Measurements from ENCODE around the gene KBTBD8.
A peak's percentile ranks its signal among the peaks of the same experiment; 100 is the strongest.

The KBTBD8 gene

DNA sequence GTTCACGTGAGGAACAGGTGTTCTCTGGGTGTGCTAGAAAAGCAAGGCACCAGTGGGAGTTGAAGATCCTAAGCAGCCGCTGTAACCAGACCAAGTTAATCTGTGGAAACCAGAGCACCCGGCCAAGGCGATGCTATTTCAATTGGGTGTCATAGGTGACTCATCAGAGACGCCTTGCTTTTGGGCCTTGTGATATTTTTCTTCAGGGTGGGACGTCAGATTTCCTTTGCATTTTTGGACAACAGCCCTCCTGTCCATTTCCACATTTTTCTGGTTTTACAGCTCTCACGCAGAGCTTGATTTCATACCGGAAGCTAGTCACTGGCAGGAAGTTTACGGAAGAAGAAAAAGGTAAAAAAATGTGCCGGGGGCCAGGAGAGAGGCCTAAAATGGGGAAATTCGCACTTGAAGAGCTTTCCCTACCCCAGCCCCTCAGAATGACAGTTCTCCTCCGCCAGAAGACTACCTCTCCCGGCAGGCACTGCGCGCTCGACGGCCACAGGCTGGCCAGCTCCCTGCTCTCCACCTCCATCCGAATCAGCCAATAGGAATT is 471 bp upstream of the KBTBD8 start:
- no peak for DNase-seq (ENCODE audit: low spot score)

DNA sequence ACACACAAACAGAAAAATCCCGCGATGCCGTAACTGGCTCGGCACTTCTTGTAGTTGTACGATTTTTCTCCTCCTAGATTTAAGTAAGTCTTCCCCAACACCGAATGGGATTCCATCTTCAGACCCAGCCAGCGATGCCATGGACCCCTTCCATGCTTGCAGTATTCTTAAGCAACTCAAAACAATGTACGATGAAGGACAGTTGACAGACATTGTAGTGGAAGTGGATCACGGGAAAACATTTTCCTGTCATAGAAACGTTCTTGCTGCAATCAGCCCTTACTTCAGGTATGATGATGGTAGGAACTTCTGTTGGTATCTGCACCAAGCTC is 763 bp downstream of the KBTBD8 start:
- DNase-seq (ENCODE audit: low spot score) = no peak

DNA sequence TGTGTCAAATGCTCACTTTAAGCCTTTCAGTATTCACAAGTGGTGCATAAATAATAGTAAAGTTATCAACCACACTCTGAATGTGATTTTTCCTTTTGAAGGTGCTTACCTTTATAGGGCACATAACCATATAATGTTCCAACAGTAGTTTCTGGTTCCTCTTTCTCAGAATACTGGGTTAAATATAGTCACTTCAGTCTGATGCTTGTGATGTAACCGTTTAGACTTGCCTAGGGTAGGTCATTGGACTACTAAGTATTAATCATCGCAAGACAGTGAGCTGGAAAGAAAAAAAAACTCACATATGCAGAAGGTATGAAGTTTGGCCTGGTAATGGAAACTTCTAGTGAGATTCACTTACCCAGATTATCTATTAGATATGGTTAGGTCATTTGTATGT is 1.9 kb downstream of the KBTBD8 start:
- no peak for DNase-seq (ENCODE audit: low spot score)

DNA sequence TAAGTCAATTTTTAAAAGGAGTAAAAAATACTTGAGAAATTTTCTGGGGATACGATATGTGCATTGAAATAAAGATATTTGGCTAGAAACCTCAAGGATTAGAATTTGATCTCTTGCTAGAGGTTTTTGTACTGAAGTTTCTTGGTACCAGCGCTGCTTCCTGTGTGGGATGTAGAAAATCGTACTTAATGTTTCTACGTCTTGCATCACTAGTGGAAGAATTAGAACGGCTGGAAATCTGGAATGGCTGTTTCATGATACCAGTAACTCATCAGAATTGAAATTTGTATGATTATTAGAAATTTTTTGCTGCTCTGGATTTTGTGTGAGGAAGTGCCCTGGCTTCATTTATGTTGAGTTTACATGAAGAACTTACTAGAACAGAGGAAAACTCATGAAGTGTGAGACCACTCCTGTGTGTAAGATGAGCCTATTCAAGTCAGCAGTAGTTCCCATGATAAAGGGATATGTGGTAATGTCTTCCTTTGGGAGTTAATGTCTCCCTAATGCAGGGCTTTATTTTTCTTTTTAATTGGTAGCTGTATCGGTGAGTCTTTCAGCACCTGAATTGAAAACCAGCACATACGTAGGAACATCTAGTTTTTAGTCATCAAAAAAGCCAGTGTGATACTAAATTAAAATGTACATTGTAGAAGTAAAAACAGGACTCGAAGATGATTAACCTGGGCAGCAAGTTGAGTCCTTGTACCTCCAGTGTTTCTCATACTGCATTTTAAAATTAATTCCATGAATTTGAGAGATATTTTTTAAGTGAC is 3.2 kb downstream of the KBTBD8 start:
- no peak for DNase-seq (ENCODE audit: low spot score)

DNA sequence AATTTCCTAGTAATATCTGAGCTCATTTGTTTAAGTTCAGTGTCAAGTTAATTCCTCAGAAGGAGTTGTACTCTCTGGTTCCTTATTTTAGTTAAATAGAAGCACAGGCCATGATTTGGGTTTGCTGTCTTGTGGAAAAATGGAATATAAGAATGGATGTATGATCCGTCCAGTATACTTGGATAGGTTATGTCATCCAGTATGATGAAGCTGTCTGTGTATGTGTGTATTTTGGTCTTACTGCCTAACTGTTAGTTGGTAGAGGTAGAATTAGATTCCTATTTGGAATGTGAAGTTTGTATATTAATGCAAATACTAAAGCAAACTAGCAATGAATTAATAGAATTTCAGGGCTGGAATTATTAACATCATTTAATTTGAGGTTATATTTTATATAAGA is 7.9 kb downstream of the KBTBD8 start:
- no peak for DNase-seq (ENCODE audit: low spot score)

DNA sequence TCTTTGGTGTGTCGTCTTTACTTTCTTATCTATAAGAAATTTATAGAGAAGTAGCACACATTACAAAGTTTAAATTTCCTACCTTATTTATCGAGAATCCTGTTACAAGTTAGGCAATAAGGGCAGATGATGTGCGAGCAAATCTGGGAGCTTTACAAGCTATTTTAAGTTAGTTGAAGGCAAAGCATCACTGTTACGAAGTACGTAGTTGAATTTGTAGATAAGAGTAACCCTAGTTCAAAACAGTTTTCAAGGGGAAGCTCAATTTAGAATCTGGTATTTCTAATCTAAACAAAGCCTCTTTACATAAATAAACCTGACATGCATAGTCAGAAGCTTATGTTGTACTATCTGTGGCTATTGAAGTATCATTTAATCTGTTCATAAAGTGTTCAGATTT is 8.4 kb downstream of the KBTBD8 start:
- no peak for DNase-seq (ENCODE audit: low spot score)

DNA sequence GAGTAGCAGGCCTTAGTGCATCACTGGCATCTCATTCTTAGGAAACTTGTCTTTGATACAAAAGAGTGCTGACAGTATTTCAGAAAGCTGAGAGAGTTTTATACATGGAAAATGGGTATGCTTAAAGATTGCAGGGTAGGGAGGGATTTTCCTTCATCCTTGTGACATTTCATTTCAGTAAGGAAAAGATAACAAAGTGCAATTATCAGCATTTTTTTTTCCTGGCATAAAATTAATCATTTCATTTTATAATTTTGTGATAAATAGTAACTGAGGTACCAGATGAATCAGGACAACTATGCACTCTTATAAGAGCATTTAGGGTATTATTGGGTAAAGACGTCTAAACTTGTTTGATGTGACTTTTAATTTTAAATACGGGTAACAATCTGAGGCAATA is 10.3 kb downstream of the KBTBD8 start:
- DNase-seq (ENCODE audit: low spot score) = no peak

DNA sequence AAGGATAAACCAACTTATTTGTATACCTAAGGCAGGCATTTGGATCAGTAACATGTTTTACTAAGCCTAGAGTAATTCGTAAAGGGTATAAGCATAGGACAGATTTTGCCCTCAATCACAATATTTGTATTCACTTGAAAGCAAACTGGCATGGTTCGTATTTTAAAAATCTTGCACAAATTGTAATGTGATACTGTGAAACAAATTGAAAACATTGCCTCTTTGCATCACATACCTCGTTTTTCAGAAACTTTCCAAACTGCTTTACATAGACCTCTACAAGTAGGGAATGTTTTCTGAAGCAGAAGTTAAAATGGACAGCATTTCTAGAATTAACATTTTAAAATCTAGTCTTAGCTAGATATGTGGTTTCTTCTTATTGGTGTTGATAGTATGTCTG is 11.6 kb downstream of the KBTBD8 start:
- no peak for DNase-seq (ENCODE audit: low spot score)

DNA sequence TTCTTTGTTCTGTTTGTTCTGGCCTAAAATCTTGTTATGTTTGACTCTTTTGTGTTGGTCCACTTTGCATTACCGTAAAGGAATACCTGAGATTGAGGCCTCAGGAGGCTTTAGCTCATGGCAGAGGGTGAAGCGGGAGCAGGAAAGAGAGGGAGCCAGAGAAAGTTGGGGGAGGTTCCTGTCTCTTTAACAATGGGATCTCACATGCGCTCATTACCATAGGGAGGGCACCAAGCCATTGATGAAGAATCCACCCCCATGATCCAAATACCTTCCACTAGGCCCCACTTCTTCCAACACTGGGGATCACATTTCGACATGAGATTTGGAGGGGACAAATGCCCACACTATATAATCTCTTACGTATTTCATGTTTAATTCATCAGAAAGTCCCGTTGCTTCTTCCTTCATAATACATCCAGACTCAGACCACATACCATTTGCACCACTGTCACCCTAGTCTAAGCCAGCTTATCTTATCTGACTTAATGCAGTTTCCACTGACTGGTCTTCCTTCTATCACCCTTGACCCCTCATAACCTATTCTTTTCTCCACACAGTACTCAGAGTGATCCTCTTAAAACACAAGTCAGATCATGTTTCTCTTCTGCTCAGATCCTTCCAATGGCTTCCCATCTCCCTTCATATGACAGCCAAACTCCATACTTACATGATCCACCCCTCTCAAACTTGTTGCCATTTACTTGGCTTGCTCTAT is 13.5 kb downstream of the KBTBD8 start:
- no peak for DNase-seq (ENCODE audit: low spot score)

DNA sequence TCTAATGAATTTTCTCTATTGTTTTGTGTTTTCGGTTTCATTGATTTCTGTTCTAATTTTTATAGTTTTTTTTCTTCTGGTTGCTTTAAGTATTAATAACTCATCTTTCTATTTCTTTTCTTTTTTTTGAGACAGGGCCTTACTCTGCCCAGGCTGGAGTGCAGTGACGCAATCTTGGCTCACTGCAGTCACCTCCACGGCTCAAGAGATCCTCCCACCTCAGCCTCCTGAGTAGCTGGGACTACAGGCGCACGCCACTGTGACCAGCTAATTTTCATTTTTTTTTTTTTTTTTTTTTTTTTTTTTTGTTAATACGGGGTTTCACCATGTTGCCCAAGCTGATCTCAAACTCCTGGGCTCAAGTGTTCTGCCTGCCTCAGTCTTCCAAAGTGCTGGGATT is 14.5 kb downstream of the KBTBD8 start:
- DNase-seq (ENCODE audit: low spot score) = no peak

DNA sequence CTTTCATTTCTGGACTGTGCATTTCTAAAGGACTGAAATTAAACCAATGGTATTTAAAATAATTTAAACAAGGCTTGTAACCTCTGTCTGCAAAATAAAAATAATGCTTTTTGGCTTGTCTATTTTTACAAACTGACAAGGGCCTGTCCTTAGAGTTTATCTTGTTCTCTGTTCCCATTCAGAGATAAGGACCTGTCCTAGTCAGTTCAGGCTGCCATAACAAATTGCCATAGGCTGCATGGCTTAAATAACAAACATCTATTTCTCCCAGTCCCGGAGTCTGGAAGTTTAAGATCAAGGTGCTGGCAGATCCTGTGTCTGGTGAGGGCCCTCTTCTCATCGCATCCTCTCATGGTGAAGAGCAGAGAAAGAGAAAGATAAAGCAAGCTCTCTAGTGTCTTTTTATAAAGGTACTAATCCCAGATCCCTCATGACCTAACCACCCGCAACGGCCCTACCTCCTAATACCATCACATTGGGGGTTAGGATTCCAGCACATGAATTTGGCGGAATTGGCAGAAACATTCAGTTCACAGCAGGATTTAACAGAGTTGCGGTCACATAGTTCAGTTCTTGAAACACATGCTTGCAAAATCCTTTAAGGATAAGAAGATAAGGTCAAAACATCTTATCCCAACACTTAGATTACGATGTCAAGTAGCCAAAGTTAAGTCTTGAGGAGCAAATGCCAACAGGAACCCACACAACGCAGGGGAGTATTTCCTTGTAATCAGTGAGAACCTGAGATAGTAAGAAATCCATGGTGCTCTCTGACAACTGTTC is 17.8 kb downstream of the KBTBD8 start:
- no peak for DNase-seq (ENCODE audit: low spot score)

DNA sequence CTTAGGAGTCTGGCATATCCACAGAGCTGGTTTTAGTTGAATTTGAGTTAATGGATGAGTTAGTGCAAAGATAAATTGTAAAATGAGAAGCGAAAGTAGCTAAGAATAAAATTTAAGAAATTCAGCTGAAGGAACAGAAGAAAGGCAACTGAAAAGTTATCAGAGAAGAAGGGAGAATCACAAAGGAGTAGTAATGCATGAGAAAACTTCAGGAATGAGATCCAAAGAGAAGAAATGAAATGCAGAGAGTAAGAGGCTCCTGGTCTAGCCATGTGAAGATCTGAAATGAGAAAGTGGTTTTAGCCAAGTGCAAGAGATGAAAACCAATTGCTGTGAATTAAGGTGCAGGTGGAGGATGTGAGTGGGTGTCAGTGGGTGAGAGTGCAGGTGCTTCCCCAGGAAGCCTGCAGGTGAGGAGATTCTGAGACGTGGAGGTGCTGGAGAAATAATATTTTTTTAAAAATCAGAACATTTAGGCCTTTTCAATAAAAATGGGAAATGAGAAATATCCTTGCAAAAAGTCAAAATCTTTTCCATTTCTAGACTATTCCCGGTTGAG is 18.5 kb downstream of the KBTBD8 start:
- DNase-seq (ENCODE audit: low spot score) = no peak

DNA sequence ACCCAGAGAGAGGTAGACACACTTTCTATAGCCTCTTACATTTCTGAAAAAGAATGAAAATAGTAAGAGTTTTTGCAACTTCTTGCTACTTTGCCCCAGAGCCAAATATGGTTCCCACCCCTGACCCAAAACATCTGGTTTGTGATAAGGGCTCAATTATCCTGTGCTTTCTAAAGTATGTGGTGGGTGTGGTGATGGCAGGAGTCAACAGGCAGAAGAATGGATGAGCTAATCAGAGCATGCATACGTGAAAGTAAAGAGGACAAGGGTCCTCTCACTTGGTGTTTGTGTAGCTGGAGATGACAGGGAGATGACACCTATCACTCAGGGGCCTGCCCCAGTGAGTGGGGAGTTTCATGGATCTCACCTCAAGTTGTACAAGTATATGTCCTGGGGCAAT is 19.1 kb downstream of the KBTBD8 start:
- DNase-seq (ENCODE audit: low spot score) = no peak

DNA sequence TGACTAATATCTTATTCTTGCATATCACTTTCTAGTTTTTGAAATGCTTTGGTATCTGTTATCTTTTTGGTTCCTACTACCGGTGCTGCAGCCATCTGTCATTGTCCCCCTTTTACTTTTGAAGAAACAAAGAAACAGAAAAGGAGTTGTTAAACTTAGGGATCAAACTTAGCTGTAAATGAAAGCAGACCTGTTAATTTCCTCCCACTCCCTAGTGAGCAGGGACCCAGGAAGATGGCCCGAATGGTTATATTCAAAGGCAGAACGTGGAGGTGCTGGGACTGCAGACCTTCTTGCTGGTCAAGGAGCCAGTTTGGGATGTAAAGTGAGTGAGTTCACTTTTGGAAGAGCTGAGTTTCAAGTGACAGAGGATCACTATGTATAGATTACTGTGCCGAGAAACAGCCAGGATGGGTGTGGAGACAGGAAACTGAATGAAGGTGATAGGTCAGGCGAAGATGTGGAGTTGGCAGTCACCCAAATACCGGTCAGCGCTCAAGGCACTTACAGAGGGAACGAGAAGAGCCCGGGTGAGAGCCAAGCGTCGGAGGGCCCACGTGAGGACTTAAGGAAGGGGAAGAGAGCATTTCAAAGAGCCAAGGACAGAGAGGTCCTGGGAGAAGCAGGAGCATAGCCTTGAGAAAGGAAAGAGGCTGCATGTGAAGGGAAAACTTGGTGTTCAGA is 20.1 kb downstream of the KBTBD8 start:
- DNase-seq (ENCODE audit: low spot score) = peak; percentile 45

DNA sequence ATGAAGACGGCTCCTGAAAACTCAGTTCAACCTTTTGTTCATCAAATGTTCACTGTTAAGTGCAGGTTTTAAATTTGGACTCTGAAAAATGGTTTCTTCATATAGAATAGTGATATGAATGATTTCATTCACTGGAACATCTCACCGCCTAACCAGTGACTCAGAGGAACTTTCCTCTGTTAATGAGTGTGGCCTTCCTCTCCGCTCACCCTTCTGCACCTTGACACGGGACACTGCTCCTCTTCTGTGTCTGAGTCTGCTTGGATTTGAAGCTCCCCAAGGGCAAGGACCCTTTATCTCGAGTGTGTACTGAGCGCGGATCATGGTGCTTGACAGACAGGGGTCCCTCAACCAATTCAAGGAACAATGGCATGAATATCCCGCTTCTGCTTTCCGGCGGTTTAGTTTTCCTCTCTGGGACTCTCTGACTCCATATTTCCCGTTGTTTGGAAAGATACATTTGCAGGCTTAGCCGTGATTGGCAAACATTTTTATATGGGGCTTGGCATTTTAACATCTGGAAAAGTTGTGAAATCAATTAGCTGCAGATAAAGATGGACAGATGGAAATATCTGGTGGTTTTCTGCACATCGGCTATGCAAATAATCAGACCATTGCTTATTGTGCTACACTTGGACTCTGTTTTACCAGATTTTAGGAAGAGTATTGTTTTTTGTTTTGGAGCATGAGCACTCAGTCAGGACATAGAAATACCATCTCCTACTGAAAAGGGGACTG is 20.9 kb downstream of the KBTBD8 start:
- DNase-seq (ENCODE audit: low spot score) = no peak

DNA sequence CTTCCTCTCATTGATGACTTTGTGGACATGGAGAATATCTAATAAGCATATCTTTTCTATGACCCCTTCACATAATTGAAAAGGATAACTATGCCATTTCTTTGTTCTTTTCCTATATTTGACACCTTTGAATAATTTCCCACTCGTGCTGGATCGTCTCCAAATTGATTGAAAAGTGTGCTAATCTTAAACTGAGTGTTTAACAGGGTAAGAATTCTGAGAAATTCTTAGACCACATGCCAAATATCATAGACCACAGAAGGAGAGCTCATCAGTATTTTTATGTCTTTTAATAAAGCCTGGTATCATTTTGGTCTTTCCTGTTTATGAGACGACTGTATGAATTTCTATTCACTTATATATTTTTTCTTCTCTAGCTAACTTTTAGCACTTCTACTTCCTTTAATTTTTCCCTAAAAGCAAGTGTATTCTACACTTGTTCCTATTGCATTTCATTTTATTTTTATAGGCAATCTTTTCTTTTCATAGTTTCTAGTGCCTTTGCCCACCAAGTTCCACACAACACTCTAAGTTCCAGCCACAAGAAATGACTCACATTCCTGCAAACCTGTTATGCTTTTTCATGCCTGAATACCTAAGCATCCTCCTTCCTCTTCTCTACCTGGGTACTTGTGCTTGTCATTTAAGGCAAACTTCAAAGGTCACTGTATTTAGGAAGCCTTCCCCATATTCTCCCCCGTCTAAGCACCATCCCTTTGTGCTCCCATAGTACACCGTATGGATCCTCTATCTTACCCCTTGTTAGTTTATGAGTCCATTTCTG is 30.1 kb downstream of the KBTBD8 start:
- no peak for DNase-seq (ENCODE audit: low spot score)

DNA sequence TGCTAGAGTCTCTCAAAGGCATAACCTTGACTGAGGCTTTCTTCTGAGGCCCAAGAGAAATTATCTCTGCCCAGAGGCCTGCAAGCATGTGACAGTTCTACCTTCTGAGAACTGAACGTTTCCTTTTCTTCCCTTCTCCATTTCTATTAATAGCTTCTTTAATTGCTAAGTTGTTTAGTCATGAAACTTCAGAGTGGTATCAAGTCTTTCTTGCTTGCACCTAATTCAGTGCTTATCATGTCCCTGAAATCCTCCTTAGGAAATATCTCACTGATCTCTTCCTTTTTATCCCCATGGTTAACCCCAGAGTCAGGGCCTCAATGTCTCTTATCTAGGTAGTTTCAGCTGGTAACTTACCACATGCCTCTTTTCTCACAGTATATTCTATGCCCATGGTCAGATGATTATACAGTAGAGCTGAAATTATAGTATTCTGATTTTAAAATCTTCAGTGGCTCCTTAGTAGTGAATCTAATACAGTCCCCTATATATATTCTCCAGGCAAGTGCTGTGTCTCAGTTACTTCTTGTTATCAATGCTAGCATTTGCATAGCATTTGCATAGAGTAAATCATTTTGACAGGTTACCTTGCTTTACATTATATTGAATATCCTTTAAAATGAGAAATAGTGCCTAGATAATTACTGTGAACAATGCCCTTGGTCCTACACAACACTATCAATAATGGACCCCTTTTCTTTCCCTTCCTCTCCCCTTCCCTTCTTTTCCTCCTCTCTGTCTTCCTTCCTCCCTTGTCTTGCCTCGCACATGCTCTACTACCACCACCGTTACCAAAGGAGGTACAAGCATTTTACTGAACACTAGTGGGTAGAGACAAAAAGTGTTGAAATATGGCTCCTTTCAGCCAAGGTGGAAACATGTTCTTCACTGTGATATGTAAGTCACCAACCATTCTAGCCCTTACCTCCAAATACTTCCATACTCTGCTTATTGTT is 33.0 kb downstream of the KBTBD8 start:
- no peak for DNase-seq (ENCODE audit: low spot score)

DNA sequence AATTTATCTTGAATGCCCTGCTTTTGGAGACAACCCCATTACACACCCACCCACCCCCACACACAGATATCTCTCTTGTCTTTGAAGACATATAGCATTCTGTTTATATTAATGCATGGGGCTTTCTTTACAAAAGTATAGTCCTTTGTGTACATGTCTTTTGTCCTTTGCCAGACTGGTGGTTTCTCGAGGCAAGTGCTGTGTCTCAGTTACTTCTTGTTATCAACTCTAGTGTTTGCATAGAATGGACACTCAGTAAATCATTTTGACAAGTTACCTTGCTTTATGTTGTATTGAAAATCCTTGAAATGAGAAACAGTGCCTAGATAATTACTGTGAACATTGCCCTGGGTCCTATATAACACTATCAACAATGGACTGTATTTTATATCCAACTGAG is 33.9 kb downstream of the KBTBD8 start:
- no peak for DNase-seq (ENCODE audit: low spot score)

DNA sequence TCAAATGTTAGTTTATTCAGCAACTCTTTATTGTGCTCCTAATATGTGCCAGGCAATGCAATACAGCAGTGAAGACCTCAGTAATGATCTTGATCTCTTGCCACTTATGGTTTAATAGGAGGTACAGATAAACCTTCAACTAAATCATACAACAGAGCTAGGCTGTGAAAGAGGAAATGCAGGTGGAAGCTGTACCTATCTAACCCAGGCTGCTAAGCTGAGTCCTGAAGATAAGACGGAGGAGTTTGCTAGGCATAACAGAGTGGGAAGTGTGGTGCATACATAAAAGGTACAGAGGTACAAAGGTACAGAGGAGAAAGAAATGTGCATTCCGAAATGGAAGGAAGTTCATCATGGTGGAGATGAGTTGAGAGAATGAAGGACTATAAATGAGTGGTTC is 35.0 kb downstream of the KBTBD8 start:
- no peak for DNase-seq (ENCODE audit: low spot score)

All from LoVo (cell line).